ENCODE results near the gene GAK.
"Not testable (repeated sequence)": the region's sequence is repeated elsewhere in the genome, so short reads cannot be mapped to it uniquely, and the experiment has no call there.

The GAK gene

DNA sequence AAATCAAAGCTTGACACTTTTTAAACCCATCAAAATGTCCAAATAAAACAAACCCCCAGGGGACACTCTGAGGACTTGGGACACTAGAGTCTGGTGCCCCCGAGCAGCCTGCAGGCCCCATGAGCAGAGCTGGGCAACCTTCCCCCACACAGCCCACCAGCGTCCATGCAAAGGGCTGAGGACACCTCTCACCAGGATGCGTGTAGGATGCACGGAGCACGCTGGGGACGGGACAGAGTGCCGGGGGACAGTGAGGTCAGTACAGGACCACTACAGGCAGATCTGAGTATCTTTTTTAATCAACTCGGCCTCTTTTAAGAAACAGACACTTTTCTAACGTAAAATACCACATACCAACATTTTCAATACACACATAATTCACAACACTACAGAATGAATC is 6.9 kb downstream of the GAK start:
- no peak for DNase-seq

DNA sequence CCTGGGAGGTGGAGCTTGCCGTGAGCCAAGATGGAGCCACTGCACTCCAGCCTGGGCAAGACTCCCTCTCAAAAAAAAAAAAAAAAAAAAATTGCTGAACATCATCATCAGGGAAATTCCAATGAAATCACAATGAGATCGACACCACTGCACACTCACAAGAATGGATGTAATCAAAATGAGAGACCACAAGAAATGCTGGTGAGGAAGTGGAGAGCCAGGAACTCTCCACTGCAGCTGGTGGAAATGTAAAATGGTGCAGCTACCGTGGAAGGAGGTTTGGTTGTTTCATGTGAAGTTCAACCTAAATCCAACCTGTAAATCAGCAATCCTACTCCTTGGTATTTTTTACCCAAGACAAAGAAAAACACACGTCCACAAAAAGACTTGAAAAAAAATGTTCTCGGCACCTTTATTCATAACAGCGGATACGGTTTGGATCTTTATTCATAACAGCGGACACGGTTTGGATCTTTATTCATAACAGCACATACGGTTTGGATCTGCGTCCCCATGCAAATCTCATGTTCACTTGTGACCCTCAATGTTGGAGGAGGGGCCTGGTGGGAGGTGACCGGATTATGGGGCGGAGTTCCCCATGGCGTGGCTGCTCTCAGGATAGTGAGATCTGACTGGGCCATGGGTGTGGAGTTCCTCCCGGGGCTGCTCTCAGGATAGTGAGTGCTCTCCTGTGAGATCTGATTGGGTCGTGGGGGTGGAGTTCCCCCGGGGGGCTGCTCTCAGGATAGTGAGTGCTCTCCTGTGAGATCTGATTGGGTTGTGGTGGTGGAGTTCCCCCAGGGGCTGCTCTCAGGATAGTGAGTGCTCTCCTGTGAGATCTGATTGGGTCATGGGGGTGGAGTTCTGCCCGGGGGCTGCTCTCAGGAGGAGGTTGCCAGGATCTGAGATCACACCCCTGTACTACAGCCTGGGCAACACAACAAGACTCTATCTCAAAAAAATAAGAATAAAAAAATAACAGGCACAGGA is 7.7 kb downstream of the GAK start:
- no peak for DNase-seq

DNA sequence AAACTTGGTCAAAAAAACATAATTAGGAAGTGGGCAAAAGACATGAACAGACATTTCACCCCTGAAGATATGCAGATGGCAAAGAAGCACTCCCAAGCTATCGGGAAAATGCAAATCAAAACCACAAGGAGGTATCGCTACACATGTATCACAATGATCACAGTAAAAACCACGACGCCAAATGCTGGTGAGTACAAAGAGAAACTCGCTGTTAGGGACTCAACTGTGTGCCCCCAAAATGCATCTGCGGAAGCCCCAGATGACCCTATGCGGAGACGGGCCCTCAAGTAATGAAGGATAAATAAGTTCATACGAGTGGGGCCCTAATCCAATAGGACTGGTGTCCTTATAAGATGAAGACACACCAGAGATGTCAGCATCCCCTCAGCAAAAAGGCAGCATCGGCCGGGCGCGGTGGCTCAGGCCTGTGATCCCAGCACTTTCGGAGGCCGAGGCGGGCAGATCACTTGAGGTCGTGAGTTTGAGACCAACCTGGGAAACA is 10.2 kb downstream of the GAK start:
- DNase-seq, result no peak

DNA sequence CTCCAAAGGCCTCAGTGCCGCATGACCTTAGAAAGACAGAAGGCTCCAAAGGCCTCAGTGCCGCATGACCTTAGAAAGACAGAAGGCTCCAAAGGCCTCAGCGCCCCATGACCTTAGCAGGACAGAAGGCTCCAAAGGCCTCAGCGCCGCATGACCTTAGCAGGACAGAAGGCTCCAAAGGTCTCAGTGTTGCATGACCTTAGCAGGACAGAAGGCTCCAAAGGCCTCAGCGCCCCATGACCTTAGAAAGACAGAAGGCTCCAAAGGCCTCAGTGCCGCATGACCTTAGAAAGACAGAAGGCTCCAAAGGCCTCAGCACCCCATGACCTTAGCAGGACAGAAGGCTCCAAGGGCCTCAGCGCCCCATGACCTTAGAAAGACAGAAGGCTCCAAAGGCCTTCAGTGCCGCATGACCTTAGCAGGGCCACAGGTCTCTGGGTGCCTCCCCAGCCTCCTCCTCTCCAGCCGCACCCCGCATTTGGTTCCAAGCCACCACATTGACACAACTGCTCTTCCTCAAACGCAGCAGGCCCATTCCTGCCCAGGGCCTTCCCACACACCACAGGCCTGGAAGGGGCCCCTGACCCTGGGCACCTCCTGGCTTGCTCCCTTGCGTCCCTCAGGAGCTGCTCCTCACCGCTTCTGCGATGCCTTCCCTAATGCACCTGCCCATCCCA is 13.0 kb downstream of the GAK start:
- DNase-seq, result not testable (repeated sequence)

DNA sequence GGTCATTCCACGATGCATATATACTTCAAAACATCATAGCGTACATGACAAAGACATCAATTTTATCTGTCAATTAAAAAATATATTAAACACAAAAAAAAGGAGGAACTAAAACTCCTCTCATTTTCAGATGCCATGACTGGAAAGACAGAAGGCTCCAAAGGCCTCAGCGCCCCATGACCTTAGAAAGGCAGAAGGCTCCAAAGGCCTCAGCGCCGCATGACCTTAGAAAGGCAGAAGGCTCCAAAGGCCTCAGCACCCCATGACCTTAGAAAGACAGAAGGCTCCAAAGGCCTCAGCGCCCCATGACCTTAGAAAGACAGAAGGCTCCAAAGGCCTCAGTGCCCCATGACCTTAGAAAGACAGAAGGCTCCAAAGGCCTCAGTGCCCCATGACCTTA is 13.5 kb downstream of the GAK start:
- not testable (repeated sequence) for DNase-seq

DNA sequence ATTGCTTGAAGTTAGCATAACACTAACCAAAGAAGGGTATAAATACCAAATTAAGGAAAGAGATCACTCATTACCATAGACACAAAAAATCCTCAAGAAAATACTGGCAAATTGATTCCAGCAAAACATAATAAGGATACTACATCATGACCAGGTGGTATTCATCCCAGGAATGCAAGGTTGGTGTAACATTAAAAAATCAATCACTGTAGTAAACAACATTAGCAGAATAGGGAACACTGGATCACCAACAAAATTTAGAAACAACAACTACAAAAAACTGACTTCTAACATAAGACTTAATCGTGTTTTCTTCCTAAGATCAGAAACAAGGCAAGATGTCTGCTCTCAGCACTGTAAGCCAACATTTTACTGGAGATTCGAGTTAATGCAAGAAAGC is 14.1 kb downstream of the GAK start:
- no peak for DNase-seq

DNA sequence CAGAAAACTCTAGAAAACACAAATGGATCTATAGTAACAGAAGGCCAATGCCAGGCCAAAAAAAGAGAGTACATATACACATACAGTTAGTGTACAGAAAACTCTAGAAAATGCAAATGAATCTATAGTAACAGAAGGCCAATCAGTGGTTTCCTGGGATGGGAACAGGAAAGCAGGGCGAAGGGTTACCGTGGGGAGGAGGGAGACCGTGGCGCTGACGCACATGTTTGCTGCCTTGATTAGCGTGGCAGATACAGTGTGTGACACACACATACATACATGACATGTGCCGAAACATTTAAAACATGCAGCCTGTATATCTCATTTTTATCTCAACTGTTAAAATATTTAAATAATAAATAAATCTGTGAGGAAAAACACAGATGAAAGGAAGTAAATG is 14.7 kb downstream of the GAK start:
- no peak for DNase-seq

DNA sequence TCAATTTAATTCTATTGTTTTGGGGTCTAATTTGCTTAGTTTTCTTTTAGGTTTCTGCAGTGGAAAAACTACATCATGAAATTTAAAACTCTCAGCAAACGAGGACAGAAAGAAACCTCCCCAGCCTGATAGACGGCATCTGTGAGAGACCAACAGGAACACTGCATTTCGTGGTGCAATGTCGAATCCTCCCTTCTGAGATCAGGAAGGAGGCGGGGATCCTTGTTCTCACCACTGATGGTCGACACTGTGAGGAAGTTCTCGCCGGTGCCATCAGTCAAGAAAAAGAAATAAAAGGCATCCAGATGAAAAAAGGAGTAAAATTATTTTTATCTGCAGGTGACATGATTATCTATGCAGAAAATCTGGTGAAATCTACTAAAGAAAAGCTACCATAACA is 16.5 kb downstream of the GAK start:
- DNase-seq, result no peak

DNA sequence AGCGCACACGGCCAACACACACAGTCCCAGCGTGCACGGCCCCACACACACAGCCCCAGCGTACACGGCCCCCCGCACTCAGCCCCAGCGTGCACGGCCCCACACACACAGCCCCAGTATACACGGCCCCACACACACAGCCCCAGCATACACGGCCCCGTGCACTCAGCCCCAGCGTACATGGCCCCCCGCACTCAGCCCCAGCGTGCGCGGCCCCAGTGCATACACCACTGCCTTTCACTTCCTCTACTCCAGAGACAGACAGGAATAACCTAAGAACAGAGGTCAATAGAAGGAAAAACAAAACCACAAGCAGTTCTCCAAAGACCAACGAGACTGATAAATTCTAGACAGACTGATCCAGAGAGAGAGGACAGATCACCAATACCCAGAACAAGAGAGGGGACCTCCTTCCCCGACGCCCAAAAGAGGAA is 17.1 kb downstream of the GAK start:
- no peak for DNase-seq

DNA sequence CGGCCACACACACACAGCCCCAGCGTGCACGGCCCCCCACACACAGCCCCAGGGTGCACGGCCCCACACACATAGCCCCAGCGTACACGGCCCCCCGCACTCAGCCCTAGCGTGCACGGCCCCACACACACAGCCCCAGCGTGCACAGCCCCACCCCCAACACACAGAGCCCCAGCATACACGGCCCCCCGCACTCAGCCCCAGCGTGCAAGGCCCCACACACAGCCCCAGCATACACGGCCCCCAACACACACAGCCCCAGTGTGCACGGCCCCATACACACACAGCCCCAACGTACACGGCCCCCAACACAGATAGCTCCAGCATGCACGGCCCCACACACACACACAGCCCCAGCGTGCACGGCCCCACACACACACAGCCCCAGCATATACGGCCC is 17.6 kb downstream of the GAK start:
- DNase-seq, result no peak

DNA sequence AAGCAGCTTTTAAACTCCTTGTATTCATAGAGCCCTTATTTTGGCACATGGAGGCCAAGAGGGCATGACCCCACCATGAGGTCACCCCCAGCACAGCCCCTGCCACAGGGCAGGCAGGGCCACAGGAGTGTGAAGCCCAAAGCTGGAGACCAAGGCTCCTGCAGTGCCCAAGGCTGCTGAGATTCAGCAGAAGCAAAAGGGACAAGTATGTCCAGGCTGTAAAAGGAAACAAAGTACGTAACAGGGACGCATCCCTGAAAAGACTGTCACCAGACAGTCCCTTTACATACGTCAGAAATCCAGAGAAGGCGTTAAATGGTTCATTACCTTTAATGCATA is 18.9 kb downstream of the GAK start:
- DNase-seq, result no peak

DNA sequence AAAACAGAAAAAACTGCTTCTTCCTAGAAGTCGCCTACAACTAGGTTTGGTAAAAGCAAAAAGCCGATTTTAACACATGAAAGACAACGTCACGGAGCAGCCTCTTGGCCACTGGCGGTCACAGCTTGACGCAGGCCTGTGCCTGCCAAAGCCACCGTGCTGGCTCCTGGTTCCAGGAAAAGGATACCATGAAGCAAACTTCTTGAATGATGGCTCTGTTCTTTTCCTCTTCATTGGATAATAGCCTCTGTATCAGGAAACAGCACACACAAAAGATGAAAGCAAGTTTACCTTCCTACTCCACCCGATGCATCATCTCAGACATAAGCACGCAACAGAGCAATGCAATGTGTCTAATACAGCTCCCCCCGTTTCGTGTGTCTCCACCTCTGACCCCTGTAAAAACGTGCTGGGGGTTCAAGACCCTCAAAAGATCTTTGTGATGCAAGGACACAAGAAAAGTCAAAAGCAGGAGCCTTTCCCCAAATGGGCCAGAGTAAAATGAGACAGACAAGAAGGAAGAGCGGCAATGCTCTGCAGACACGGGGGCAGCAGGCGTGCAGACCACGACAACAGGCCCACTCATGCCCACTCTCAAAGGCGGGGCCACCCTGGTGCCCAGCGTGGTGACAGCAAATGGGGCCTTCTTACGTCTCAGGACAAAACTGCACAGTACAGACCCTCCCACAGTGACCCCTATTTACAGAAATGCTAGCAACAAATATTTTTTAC is 19.4 kb downstream of the GAK start:
- DNase-seq, result no peak

DNA sequence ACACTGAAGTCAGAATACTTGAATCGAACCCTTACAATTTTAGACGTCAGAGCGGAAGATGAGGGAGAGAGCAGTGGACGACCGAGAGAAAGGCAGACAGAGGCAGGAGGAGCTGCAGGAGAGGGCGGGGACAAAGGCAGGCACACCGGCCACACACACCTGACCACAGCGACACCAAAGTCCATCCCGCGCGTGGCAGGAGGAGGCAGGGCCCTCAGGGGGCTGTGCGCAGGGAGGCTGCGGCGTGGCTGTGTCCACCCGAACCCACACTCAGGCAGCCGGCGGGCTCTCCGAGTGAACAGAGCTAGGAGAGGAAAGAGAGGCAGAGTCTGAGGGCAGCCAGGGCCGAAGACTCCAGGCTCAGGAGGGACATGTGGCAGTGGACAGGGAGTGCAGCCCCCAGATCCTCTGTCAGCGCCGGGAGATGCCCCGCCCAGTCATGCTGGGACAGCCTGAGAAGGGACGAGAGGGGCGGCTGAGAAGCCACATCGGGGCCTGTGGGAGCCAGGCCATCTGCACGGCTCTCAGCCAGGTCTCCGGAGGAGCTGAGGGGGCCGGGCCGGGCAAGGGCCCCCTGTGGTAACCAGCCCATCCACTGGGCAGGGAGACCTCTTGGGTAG is 20.1 kb downstream of the GAK start:
- no peak for DNase-seq

DNA sequence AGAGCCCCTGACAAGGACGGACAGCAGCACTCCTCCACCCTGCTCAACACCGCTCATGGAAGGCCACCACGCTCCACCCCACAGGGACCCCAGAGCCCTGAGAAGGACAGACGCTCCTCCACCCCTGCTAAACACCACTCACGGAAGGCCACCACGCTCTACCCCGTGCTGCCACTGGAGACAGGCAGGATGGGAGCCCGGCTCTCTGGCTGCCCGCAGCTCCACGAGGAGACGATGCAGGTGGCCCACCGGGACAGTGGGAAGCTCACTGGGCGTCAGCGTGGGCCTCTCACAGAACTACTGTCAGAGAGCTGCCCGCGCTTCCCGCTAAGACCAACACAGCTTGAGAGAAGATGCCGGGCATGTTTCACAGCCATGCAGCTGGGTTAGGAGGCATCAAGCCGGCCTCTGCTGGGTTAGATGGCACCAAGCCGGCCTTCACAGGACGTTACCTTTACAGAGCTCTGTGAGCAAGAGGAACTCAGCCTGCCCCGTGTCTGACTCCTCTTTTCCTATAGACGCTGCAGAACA is 20.8 kb downstream of the GAK start:
- no peak for DNase-seq

DNA sequence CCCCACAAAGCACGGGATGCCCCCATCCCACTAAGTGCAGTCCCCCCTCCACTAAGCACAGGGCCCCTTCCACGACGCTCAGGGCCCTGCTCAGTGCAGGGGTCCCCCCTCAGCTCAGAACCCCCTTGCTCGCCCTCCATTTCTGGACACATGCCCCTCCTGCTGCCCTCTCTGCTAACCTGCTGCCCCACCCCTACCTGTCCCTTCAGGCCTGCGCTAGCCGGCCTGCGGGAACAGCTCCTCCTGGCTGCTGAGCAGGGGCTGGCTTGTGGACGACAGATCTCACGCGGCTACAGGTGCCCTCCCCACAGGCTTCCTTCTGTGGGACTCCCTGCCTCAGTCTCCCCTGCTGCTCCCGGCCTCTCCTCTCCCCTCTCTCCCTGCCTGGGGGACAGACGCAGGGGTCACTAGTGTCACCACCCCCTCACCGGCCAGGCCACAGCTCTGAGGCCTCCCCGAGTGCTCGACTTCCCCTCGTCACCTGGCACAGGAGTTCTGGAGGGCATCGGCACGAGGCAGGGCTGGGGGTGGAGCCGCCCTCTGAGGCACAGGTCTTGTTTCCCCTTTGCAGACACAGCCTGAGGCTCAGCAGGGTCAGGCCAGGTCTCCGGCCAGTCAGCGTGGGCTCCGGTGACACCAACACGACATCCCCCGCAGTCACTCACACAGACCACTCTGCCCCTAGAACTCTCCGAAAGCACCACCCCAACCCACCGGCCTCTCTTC is 21.6 kb downstream of the GAK start:
- no peak for DNase-seq

DNA sequence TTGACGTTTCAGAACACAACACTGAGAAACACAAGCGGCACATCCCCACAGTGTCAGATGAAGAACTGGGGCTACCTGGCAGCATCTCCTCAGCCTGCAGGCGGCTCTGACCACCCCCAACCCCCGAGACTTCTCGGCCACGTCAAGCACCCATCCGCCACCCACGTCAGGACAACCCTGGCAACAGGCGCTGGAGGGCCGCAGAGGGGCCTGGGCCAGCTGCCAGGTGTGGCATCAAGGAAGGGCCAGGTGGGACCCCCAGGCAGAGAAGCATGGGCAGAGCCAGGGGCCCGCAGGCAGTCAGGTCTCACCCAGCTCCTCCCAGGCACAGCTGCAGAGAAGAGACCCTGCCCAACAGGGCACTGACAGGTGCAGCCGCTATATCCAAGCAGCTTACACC is 22.3 kb downstream of the GAK start:
- no peak for DNase-seq

DNA sequence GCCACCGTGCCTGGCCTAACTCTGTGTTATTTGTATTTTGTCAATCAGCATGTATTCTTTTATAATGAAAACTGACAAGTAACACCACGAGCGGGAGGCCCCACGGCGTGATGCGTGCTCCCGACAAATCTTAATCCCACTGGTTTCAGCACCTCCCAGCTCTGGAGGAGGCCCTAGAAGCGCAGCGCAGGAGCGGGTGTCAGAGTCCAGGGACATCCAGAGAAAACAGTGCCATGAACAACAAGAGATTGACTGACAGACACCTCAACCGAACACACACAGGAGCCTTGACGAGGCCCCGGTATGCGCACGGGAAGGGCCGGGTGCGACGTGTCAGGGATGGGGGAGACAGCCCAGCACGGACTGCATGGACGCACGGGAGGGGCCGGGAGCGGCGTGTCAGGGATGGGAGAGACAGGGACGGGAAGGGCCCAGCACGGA is 23.0 kb downstream of the GAK start:
- no peak for DNase-seq

DNA sequence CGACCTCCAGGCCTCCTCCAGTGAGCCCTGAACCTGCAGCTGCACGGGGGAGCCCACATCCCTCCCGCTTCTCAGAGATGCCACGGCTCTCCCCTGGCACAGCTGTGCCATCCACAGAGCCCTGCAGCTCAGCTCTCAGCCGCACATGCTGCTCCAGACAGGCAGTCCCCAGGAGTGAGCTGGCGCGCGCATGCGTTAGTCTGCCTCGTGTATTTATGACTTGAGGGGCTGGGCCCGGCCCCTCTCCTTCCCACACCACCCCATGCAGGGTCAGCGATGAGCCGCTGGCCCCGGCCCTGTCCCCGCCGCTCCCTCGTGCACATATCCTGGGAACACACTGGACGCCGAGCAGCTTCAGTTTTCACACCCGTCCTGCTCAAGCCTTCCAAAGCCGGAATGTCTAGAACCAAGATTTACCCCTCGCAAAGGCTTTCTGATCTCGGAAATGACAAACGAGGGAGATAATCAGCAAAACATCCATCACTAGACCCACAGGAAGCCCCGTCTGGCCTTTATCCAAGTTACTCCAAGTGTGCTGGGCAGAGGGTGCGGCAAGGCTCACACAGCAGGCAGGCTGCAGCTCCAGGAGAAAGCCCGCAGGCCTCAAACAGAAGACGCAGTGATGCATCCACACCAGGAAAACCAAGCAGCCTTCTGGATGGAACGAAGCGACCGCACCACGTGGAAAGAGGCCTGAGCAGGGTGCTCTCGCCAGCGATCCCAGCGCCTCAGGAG is 24.3 kb downstream of the GAK start:
- no peak for DNase-seq

DNA sequence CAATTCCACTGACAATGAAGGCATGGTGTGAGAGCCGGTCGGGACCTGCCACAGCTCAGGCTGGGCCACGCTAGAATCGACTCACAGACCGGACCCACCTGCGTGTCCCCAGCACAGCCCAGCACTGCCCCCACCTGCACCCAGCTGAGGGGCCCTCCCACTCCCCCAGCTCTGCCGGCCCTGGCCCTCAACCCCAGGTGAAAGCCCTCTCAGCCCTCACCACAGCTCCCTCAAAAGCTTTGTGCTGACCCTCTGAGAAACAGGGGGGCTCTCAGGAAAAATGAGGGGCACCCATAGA is 25.1 kb downstream of the GAK start:
- no peak for DNase-seq

DNA sequence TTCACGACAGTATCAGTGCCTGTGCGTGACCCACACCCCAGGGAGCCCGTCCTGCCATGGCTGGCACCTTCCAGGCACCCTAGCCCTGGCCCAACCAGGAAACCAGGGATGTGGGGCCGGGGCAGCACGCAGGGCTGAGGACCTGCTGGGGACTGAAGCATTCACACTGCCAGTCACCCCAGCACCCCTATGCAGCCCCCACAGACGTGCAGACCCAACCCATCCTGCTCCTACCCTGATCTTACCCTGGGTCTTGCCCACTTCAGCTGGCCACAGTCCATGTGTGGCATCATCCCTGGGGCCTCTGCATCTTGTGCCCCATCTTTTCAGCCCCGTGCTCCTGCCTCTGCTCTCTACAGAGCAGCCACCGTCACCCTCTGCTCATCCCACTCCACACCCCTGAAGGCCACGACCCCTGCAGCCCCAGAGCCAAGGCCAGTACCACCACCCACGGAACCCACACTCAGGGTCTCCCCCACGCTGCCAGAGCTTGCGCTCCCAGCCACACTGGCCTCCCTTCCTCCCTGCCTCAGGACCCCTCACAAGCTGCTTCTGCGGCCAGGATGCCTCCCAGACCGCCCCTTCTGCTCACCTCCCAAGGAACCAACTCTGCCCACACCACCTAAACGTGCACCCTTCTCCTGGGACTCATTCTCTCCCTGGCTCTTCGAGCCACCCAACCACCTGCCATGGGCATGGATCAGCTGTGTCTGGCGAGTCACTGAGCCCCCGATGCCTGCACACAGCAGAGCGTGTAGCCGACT is 25.6 kb downstream of the GAK start:
- DNase-seq, result no peak
